SK-N-MC (cell line): ENCODE results near the gene XRN2.

Source experiments
- EZH2 ChIP-seq: fragments of 200-600 bp; sonication (generic); IDR thresholded peaks from one replicate; pipeline ENCODE4 v1.6.1; 2017; ENCODE audit warnings: antibody characterized with exemption
- FOXP2 ChIP-seq: optimal IDR thresholded peaks from 2 replicates; pipeline ENCODE3; 2011; ENCODE audit warnings: mild to moderate bottlenecking, moderate library complexity; ENCODE audit not compliant: insufficient read depth; ENCODE audit errors: extremely low read length, control extremely low read depth

DNA sequence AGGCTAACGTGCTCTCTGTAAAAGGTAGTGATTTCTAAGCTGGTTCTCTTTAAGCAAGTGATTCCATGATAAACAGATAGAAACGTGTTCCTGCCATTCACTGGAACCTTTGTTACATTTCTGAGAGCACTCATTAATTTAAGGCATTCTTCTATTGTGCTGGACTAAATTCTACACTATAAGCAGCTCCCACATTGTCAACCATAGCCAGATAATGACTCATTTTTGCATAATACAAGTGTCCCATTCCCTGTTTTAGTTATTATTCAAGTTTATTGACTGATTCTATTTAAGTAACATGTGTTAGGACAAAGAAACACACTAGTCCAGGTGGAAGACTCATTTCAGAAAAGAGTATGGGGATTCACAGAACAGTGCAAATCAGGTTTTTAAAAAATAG, 13.5 kb upstream of the XRN2 start:
- TF ChIP-seq EZH2 (no peak), FOXP2 (no peak)
